Neural cell (in vitro differentiated cells): ENCODE results near the gene FRZB.

Source experiments
- CTCF ChIP-seq: fragments of 450-650 bp; IDR thresholded peaks from 2 replicates; pipeline ENCODE4 v1.5.1; 2014; ENCODE audit warnings: antibody characterized with exemption, mild to moderate bottlenecking, moderate library complexity; ENCODE audit not compliant: poor library complexity, severe bottlenecking
- EP300 ChIP-seq: fragments of 450-650 bp; conservative IDR thresholded peaks from 2 replicates; pipeline ENCODE4 v1.6.1; 2014; ENCODE audit warnings: antibody characterized with exemption, mild to moderate bottlenecking, moderate library complexity; ENCODE audit not compliant: poor library complexity, severe bottlenecking

DNA sequence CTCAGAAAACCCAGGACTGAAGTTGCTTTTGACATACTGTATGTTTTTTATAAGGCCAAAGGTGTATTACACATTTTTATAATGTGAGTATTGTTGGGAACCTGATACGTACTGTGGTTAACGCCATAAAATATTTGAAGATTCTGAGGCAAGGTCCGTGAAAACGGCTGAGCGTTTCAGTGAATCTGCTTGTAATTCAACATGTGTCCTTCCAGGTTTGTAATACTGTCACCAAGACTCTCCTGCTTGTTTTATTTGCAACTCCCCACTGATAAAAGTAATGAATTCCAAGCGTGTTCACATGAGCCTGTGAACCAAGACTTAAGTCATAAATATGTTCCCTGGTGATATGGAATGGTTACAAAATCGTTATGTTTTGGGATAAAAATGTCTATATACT, 23.9 kb upstream of the FRZB start:
- TF ChIP-seq EP300 (no peak), CTCF (no peak)
